GM19452 (cell line): ENCODE results near the gene CNDP1.

ENCODE experiments used
- ATAC-seq: cut with Tn5 transposase; IDR thresholded peaks from one replicate; pipeline ENCODE4 v1.9.1; 2021; ENCODE audit not compliant: unreplicated experiment

The CNDP1 gene

DNA sequence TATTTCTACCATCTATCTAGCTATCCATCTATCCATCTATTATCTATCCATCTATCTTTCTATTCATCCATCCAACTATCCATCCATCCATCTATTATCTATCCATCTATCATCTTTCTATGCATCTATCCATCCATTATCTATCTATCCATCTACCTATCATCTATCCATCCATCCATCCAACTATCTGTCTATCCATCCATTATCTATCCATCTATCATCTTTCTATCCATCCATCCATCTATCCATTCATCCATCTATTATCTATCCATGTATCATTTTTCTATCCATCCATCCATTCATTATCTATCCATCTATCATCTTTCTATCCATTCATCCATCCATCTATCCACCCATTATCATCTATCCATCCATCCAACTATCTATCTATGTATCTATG, 38.8 kb downstream of the CNDP1 start:
- no peak for ATAC-seq

DNA sequence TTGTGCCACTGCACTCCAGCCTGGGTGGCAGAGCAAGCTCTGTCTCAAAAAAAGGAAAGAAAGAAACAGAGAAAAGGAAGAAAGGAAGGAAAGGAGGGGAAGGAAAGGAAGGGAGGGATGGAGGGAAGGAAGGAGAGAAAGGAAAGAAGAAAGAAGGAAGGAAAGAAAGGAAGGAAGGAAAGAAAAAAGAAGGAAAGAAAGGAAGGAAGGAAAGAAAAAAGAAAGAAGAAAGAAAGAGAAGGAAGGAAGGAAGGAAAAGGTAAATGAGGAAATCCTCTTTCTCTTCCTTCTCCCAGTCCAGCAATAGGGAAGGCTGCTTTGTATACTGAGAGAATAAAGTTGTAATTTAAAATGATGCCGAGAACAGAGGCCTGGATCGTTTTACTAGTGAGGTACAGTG, 40.6 kb downstream of the CNDP1 start:
- ATAC-seq: no peak

DNA sequence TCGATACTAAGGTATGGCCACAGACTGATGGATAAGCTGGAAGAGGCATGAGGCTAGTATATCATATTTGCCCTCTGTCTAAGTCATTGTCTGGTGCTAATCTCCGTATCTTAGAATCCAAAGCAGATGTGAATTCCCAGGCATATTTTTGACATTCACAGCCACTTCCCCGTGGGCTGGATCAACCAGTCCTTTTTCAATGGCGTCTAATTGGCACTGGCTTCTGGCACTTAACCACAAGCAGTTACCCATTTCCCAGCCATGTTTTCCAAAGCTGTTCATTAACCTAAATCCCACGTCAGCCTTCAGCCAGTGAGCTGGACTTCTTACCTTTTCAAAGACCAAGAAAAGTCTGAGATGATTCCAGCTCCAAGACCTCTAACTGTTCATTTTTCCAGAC, 42.7 kb downstream of the CNDP1 start:
- no peak for ATAC-seq

DNA sequence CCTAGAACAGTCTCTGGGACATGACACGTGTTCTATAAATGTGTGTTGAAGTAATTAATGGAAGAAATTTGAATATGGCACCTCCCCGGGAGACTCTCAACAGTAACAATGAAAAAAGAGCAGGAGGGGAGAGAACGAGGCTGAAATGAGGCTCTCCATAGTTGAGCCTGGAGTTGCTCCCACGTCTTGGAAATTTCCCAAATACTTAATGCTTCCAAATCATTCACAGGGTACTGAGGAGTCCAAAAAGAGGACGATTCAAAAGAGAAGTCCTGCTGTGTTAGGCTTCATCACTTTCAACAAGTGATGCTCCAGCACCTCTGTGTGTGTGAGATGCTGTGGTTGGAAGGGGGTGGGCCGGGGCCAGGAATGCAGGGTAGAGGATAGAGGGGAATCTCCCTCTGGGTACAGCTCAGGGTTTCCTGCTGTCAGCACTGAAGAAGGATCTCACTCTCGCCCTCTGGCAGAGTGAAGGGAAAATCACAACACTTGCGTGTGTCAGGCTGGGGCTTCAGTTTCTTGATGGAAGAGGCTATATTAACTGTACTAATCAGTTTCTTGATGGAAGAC, 45.3 kb downstream of the CNDP1 start:
- ATAC-seq: no peak

DNA sequence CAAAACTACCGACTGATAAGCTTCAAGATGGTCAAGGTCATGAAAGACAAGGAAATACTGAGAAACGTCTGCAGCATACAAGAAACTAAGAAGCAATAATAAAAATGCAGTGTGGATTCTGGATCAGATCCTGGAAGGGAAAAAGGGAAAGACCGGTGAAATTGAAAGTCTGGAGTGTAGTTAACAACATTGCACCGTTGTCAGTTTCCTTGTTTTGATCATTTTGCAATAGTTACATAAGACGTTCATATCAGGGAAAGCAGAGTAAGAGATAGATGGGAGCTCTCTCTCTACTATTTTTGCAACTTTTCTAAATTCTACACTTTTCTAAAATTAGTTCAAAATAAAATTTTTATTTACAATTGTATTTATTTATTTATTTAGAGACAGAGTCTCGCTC, 48.3 kb downstream of the CNDP1 start:
- ATAC-seq: no peak

DNA sequence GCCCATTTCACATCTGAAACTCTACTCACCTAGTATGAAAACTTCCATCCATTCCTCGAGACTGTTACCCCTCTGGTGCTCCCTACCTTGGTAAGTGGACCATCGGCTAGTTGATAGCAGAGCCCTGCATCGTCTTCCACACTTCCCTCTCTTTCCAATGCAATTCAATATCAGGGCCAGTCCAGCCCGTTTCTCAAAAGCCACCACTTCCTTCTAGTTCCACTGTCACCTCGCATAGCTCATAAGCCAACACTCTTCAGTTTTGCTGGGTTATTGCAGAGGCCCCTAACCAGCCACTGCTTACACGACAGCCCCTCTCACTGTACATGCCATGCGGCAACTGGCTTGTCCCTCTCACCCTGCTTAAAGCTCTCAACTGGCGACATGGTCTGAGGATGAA, 53.1 kb downstream of the CNDP1 start:
- no peak for ATAC-seq

DNA sequence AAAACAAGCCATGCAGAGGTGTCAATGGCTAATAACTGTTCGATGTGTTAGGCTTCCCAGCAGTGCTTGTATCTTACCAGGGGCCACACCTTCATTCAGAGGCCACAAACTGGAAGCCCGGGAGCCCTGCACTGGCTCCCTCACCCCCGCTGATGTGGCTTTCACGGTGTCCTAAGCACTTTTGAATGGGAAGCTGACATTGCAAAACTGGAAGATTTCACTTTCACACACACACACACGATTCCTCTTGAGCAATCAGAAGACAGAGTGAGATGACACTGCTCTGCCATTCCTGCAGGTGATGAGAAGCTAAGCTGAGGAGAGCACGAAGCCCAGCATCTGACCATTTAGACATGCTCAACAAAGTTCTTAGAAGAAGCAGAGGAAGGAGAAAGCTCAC, 54.7 kb downstream of the CNDP1 start:
- no peak for ATAC-seq

DNA sequence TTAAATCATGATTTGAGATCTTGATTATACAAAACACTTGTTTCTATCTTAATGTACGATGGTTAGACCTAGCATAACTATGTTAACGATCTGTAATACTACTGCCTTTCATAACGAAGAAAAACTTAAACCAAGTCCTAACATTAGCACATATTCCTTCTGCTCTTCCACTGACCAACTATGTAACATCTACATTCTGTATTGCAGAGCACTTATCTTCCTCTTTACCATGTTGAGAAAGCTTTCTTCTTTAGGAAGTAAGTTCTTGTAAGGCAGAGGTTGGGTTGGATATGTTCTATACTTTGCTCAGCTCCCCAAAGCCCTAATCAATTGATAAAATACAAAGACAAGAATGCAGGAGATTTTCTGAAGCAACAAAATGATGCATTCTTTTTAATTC, 55.5 kb downstream of the CNDP1 start:
- no peak for ATAC-seq

DNA sequence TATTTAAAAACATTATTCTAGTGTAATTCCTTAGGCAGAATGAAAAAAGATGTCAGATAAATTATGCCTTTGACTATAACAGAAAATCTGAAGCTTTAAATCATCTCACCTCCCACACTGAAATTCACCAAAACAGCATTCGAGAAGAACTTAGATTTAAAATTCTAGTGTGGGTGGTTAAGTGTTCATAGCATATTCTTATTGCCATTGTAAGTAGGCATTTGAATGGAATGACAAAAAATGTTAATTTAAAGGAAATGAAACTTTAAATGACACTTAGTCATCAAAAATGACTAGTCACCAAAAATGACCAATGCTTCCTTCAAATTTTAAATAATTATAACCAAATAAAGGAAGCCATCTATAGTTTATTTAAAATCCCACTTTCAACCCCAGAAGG, 56.4 kb downstream of the CNDP1 start:
- ATAC-seq: no peak

DNA sequence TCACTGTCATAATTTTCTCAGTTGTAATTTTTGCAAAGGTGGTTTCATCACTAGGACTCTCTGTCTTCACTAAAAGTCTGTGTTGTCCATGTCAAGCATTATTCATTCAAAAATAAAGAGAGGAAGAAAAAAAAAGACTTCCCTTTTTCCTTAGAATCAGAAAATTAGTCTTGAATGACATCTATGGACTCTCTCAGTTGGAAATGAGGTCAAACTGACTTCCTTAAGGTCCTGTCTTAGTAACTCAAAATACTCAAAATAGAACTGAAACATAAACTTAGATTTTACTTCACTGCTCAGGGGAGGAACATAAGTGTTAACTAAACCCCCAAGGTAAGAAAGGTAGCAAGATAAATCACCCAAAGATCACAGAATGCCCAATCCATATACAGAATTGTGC, 61.1 kb downstream of the CNDP1 start:
- no peak for ATAC-seq

DNA sequence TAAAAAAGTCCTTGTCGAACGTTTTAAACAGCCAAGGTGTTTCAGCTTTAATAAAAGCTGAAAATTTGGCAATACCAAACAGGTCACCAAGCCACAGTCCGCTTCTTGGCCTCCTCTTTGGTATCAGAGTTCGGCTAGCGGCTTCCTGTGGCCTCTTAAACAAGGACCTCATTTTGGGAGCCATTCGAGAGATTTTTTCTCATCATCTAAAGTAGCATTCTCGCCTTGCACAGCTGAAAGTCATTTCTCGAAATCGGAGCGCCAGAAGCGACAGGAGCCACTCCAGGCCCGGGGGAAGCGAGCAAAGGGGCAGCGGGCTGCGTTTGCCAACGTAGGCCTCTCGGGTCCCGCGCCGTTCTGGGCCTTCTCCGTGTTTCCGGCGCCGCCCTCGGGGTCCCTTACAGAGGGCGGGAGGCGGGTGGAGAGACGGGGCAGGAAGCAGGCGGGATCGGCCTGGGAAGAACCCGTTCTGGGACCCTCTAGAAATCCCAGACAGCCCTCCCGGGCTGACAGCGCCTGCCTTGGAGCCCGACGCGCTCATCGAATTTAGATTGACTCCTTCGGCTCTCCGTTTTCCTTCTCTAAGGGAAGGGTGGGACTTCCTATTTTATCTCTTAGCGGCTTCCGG, 62.8 kb downstream of the CNDP1 start:
- peak; percentile 42 for ATAC-seq

DNA sequence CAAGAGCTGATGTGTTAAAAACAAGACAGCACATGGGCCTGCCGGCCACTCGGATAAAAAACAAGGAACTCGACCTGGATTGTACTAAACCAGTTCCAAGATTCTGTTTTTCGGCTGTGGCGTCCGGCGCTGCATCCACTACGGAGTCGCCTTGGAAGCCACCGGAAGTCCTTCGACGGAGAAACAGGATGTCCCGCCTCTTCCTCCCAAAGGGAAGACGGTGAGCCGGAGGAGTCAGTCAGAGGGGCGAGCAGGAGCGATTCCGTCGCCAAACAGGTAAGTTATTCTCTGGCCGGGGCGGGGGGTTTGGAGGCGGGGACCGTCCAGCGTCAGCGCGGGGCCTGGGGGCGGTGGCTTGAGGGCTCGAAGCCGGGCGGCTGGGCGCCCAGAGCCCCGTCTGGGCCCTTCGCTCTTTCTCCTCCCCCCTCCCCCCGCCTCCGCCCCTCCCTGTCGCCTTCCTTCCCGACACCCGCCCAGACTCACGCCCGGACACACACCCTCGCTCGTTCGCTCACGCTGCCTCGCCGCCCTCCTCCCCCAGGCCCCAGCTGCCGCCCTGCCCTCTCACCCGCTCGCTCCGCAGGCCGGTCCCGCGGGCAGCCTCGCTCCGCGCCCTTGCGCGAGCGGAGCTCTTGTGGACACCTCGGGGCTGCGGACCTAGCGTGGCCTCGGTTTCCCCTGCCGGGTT, 63.5 kb downstream of the CNDP1 start, which contains the start of gene ZNF407:
ZNF407 (plus strand) TSS at position 209 of the 688 bp plus-strand sequence. CDS start 33,150 bp downstream, outside the sequence.
- ATAC-seq: peak; percentile 65

DNA sequence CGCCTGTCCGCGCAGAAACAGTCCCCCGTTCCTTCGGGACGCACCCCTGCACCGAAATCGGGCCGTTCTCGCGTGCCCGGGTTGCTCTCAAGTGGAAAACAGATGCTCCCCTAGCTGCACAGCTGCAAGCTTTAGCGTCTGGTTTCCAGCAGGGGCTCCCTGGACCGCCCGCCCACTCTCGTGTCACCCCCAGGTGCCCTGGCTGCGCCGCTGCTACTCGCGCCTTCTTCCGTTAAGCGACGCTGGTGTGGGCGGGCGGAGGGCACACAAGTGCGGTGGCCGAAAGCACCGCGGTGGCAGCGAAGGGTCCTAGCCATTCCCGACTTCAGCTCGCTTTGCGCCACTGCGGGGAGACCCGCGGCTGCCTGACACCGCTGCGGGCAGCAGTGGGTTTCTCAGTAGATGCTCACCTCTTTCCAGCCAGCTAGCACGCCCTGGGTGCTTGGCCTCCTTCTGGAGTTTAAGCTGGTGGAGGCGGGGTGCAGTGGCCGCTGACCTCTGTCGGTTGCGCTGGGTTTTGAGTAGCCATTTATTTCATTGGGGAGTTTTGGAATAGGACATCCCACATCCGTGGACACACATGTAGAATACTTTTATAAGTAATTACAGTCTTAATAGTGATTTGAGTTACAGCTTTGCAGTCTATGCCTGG, 64.2 kb downstream of the CNDP1 start:
- ATAC-seq: peak; percentile 60

DNA sequence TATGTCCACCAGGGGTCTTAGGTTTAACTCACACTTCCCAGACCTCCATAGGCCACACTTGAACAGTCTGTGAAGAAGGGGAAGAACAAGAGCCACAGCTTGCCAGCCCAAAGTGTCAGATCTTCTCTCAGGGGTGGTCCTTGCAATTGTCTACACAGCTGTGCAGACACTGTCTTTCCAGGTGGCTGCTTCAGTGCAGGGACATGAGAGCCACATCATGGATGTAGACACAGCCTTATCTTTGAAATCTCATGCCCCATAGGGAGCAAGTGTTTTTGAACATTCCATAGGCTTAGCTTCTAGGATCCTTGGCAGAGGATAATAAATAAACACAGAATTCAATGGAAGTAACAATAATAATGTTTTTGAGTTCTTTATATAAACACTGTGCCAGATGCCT, 70.1 kb downstream of the CNDP1 start:
- no peak for ATAC-seq

DNA sequence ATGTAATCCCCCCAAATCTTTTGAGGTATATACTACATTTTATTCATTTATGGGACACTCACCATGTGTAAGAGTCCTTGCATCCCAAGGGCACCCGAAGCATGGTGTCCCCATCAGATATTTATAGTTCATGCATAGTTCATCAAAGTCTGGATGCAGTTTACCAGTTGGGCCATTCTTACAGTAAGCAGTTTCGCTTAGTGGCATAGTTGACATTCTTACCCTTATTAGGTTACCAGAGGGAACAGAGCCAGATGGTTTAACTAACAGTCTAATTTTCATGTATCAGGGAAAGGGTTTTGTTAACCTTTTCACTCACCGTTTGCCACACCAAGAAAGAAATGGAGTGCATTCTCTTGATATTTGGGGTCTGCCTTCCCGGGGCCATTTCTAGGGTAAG, 70.5 kb downstream of the CNDP1 start:
- no peak for ATAC-seq

DNA sequence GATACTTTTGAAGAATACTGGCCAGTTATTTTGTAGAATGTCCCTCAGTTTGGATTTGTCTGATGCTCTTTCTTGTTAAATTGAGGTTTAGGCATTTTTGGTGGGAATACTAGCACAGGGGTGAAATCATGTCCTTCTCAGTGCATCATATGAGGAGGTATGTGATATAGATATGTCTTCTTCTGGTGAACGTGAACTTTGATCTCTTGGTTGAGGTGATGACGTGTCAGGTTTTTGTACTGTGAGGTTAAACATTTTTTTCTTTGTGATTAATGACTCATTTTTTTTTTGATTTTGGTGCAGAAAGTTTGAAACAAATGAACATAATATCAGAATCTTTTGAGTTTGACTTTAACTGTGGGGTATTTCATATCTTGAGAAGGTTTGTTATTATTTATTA, 74.4 kb downstream of the CNDP1 start:
- no peak for ATAC-seq

DNA sequence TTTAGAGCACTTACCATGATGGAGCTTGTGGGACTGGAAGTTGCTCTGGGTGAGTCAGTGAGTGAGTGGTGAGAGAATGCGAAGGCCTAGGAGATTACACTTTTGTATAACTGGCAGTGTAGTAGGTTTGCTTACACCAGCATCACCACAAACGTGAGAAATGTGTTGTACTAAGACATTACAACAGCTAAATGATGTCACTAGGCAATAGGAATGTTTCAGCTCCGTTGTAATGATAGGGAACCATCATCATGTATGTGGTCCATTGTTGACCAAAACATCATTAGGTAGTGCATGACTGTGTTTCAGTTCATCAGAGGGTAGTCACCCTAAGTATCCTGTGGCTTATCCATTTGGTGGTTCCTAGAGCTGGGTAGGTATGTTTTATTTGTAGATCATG, 75.2 kb downstream of the CNDP1 start:
- no peak for ATAC-seq

DNA sequence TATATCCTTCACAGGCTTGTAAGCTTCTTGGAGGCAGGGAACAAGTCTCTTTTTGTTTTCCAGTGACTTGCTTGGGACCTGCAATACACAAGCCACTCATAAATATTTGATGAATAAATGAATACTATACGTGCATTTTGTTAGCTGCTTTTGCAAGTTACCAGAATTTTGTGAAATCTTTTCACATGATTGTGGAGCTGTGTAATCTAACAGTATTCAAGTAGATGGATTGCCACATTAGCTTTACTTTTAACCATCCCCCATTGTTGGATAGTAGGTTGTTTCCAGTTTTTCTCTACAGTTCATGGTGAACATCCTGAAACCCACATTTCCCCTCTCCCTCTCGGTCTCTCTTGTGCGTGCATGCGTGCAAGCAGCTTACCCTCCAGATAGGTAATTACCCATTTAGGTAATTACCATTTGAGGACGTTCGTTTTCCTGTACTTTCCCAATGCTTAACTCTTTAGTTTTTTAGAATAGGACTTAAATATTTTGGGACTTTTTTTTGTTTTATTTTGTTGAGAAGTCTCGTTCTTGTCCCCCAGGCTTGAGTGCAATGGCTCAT, 75.8 kb downstream of the CNDP1 start:
- no peak for ATAC-seq

DNA sequence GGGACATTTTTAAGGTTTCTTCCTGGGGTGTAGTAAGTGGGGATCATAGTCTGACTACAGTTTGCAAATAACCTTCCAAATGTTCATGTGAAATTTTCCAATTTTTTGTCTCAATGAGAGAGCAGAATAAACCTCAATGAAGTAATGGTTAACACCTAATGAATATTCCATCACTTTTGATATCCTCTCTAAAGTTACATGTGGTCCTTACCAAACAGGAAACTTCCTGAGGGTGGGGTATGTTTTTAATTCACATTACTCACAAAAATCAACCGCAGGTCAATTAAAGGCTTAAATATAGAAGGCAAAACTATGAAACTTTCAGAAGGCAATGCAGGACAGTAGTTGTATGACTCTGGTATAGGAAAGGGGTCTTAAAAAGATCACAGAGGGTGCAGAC, 76.6 kb downstream of the CNDP1 start:
- ATAC-seq: no peak

DNA sequence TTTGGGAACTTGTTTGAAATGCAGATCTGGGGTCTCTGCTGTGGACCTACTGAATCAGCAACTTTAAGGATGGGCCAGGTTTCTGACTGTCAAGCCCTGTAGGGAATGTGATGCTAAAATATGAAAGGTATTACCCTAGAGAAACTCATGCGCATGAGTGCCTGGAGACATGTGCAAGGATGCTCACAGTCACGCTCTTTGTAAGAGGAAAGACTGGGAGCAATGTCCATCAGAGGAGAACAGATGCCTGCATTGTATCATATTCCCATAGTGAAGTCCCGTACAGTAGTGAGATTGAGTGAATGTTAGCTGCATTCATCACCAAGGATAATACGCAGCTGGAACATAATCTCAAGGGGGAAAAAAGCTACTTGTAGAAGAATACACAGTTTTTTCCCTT, 77.5 kb downstream of the CNDP1 start:
- ATAC-seq: no peak

DNA sequence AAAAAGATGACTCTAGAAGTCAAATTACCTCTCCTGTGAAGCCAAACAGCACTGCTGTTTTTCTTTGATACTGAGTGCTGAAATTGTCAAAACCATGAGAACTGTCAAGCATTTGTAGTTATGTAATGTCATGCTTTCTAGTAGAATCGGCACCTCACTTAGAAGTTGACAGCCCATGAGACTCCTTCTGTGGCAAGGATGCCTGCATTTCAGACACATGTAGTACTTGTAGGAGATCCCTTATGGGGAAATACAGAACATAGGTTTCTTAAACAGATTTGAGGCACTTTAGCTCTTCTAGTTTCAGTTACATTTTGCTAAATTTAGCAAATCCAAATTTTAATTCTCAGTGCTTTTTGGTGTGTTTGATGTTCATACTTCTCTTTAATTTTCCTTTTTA, 79.1 kb downstream of the CNDP1 start:
- no peak for ATAC-seq

DNA sequence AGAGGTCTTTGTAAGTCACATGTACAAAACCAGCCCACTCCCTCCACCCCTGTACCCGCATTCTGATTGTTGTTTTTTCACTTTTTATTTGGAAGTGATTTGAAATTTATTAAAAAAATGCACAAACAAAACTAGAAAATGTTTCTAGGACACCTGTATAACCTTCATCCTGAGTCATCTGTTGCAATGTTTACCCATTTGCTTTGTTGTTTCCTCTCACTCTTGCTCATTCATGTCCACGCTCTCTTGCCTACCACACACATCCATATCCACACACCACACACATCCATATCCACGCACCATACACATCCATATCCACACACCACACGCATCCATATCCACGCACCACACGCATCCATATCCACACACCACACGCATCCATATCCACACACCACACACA, 82.2 kb downstream of the CNDP1 start:
- no peak for ATAC-seq
